Thoracic aorta (tissue), 2 donors: Measurements from ENCODE around the gene STXBP6. TPM values are rescaled to one million over a fixed set of nuclear protein-coding genes. Genes with fewer than 3 reads are reported as not detected.
"Not testable (repeated sequence)": the region's sequence is repeated elsewhere in the genome, so short reads cannot be mapped to it uniquely, and the experiment has no call there.

Experiments
- ATAC-seq: fragments of 150-250 bp; one replicate; pipeline ENCODE4 v1.8.0; 2017; ENCODE audit warnings: low read depth; ENCODE audit not compliant: insufficient number of reproducible peaks, low FRiP score
- DNase-seq: peaks from one replicate; pipeline ENCODE4 v3.0.0-alpha.2; 2020; ENCODE audit warnings: low spot score
- H3K27ac ChIP-seq, 2 donors: fragments of 200-600 bp; sonication (generic); 1 replicate in 1 of 2; 2 replicates in 1 of 2; pipeline ENCODE4 v1.5.1; 2016; ENCODE audit warnings: mild to moderate bottlenecking in 2 of 2, moderate library complexity in 2 of 2
- H3K27me3 ChIP-seq: fragments of 200-600 bp; sonication (generic); replicated peaks from 2 replicates; pipeline ENCODE4 v1.6.0; 2016; ENCODE audit warnings: mild to moderate bottlenecking; ENCODE audit not compliant: insufficient read depth
- H3K36me3 ChIP-seq: fragments of 200-600 bp; sonication (generic); one replicate; pipeline ENCODE4 v1.5.1; 2016
- H3K4me1 ChIP-seq, 2 donors: fragments of 200-600 bp; sonication (generic); 1 replicate in 1 of 2; 2 replicates in 1 of 2; pipeline versions ENCODE4 v1.5.1 to v1.6.0; 2016; ENCODE audit warnings: low read depth in 2 of 2, mild to moderate bottlenecking in 1 of 2; ENCODE audit not compliant: control insufficient read depth in 1 of 2
- H3K4me3 ChIP-seq: fragments of 200-600 bp; sonication (generic); 2 replicates; pipeline ENCODE4 v1.5.1; 2016; ENCODE audit warnings: mild to moderate bottlenecking
- H3K9me3 ChIP-seq: fragments of 200-600 bp; sonication (generic); 2 replicates; pipeline ENCODE4 v1.5.1; 2016
- total RNA-seq, 2 donors: library from RNA; depleted of rRNA; stranded (reverse); fragments of >200 nt; gene quantifications; one replicate each; pipeline versions ENCODE4 v1.1.0 to v1.2.3, GENCODE V29; 2016
- TF ChIP-seq, protein P1 (sequence below): fragments of 200-600 bp; sonication (generic); IDR thresholded peaks from one replicate; pipeline ENCODE4 v1.5.1; 2019; ENCODE audit warnings: antibody characterized with exemption

The STXBP6 gene
- total RNA-seq, 2 donors from 2014 or later, result 3.1 to 4.4 TPM

DNA sequence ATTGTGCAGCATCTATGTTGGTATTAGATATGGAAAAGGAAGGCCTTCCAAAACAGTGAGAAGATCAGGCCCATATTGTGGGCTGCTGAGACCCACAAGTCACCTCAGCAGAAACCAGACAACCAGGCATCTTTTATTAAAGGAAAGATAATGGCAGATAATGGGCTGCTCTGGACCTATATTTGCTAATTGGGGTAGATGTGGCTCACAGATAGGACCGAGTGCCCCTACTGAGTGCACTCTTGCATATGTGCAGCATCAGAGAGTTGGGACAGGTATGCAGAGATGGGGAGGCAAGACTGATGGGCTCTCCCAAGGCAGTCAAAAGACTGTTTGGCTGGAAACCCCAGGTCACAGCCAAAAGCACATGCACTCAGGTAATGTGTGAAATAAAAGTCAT, 266.2 kb downstream of the STXBP6 start:
- ATAC-seq, result no peak
- H3K4me1 ChIP-seq, result no peaks in the 10 kb centered on the region
- TF ChIP-seq, protein P1, sequence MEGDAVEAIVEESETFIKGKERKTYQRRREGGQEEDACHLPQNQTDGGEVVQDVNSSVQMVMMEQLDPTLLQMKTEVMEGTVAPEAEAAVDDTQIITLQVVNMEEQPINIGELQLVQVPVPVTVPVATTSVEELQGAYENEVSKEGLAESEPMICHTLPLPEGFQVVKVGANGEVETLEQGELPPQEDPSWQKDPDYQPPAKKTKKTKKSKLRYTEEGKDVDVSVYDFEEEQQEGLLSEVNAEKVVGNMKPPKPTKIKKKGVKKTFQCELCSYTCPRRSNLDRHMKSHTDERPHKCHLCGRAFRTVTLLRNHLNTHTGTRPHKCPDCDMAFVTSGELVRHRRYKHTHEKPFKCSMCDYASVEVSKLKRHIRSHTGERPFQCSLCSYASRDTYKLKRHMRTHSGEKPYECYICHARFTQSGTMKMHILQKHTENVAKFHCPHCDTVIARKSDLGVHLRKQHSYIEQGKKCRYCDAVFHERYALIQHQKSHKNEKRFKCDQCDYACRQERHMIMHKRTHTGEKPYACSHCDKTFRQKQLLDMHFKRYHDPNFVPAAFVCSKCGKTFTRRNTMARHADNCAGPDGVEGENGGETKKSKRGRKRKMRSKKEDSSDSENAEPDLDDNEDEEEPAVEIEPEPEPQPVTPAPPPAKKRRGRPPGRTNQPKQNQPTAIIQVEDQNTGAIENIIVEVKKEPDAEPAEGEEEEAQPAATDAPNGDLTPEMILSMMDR, result no peak
- no peaks in the 10 kb centered on the region for H3K36me3 ChIP-seq
- no peaks in the 10 kb centered on the region for H3K27me3 ChIP-seq
- no peak overlapping the region for H3K4me3 ChIP-seq
- no peaks in the 10 kb centered on the region for H3K9me3 ChIP-seq
- no peak for DNase-seq
- H3K27ac ChIP-seq, result no peak overlapping the region

DNA sequence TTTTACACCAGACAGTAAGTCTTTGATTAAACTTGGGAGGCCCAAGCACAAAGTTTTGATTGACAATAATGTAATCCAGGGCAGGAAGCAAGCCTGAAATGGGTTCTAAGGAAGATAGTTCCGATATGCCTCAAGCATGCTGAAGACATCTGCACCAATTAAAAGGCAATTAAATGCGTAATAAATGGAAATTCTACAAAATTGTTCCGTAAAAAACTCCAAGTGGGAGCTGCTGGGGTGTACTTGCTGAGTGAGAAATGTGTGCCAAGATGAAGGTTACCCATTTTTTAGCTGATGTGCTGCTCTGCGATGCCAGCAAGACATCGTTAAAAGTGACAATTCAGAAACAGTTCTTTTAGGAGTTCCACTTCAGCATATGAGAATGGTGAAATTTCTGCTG, 269.7 kb downstream of the STXBP6 start:
- Histone ChIP-seq H3K27me3 (no peaks in the 10 kb centered on the region), H3K36me3 (no peaks in the 10 kb centered on the region), H3K4me1 (no peaks in the 10 kb centered on the region)

DNA sequence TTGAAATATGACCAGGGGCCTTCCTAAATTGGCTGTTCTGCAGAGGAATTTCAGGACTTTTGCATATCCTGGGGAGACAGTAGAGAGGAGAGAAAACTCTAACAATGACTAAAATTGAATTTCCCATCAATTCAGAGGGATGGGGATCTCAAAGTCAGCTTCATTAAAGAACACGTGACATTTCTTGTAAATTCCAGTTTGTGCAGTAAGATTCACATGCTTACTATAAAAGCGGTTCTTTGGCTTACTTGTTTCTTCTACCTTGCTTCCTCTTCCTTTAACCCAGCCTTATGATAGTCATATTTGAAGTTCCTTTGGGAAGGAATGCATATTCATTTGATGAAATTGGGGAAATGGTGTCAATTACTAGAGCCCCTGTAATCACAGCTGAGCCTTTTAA, 272.3 kb downstream of the STXBP6 start:
- Histone ChIP-seq H3K27me3 (no peaks in the 10 kb centered on the region), H3K9me3 (no peaks in the 10 kb centered on the region), H3K27ac (no peak overlapping the region), H3K4me1 (no peaks in the 10 kb centered on the region), H3K4me3 (no peak overlapping the region), H3K36me3 (no peaks in the 10 kb centered on the region)
- TF ChIP-seq, protein P1, result no peak
- DNase-seq (no peak), ATAC-seq (no peak)

More for the DNA sequence above, 269.7 kb downstream of the STXBP6 start:
- Histone ChIP-seq H3K27ac (no peak overlapping the region), H3K9me3 (no peaks in the 10 kb centered on the region), H3K4me3 (no peak overlapping the region)
- DNase-seq (no peak), ATAC-seq (no peak)
- TF ChIP-seq, protein P1, result no peak

DNA sequence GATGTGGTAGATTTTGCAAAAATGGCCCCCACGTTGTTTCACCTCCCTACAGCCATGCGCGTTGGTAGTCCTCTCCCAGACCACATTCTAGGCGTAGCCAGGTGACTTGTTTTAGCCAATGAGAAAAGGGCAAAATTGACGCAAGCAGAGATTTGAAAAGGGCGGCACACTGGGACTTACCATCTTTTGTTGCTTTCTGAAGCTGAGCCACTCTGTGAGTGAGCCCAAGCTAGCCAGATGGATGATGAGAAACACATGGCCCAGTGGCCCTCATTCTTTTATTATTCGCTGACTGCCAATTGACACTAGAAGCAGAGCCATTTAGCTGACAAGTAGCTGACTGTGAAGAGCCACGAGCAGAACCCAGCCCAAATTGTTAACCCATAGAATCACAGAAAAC, 274.0 kb downstream of the STXBP6 start:
- no peak for DNase-seq
- Histone ChIP-seq H3K4me3 (no peak overlapping the region), H3K27me3 (no peaks in the 10 kb centered on the region), H3K4me1 (no peaks in the 10 kb centered on the region), H3K27ac (no peak overlapping the region), H3K9me3 (no peaks in the 10 kb centered on the region), H3K36me3 (no peaks in the 10 kb centered on the region)
- no peak for ATAC-seq
- TF ChIP-seq, protein P1, result no peak

DNA sequence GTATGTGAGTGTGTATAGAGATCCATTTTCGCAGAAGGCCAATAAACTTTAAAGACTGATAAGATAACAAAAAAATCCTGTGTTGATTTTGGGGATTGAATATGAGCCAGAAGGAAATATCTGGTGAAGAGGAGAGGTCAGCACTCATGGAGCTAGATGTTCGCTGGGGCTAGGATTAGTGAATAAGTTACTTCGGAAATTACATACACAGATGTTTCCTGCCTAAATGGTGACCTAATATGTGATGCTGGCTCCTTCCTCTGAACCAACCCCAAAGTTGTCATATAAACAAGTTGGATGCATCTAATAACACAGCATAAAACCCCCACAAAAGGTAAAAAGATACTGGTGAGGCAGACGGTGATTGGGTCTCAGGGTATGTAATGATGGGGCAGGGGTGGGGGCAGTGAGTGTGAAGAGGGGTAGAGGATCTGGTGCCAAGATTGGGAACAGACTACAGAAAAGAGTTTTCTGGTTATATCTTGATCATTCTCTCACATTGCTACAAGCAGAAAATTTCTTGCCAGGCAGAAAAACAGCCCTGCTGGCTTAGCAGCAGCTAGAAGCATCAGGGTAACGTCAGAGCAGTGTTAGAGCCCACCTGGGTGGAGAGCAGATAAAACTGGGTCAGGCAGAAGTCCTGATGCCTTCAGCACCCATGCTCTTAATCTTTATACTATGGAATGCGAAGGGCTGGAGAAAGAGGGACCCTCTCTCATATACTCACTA, 275.6 kb downstream of the STXBP6 start:
- no peak for ATAC-seq
- Histone ChIP-seq H3K27me3 (no peaks in the 10 kb centered on the region), H3K4me3 (no peak overlapping the region), H3K4me1 (no peaks in the 10 kb centered on the region), H3K36me3 (no peaks in the 10 kb centered on the region), H3K9me3 (no peaks in the 10 kb centered on the region), H3K27ac (no peak overlapping the region)
- TF ChIP-seq, protein P1, result no peak
- DNase-seq, result no peak

DNA sequence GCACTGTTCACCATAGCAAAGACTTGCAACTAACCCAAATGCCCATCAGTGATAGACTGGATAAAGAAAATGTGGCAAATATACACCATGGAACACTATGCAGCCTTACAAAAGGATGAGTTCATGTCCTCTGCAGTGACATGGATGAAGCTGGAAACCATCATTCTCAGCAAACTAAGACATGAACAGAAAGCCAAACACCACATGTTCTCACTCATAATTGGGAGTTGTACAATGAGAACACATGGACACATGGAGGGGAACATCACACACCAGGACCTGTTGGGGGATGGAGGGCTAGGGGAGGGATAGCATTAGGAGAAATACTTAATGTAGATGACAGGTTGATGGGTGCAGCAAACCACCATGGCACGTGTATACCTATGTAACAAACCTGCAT, 276.4 kb downstream of the STXBP6 start:
- not testable (repeated sequence) for H3K4me3 ChIP-seq, ATAC-seq, H3K9me3 ChIP-seq, H3K27me3 ChIP-seq, H3K36me3 ChIP-seq, H3K4me1 ChIP-seq, H3K27ac ChIP-seq, DNase-seq
